ENCODE results near the gene DNAH1.

GRCh38 chr3:52434491-52435115 lies 118.5 kb downstream of the DNAH1 start:
- TF ChIP-seq CTCF (IDR thresholded peaks at IDR 0.05 in 8 of 11, conservative IDR thresholded peaks at IDR 0.05 in 3 of 11), result no peak
- no peak for TF ChIP-seq POLR2A (IDR thresholded peaks at IDR 0.05)
